Measurements from ENCODE around the gene KAZN. TPM values are rescaled to one million over a fixed set of nuclear protein-coding genes. Genes with fewer than 3 reads are reported as not detected.
A peak's percentile ranks its signal among the peaks of the same experiment; 100 is the strongest.

Gene KAZN
- total RNA-seq, 1 experiment from 2014 or later, result 2.7 TPM

DNA sequence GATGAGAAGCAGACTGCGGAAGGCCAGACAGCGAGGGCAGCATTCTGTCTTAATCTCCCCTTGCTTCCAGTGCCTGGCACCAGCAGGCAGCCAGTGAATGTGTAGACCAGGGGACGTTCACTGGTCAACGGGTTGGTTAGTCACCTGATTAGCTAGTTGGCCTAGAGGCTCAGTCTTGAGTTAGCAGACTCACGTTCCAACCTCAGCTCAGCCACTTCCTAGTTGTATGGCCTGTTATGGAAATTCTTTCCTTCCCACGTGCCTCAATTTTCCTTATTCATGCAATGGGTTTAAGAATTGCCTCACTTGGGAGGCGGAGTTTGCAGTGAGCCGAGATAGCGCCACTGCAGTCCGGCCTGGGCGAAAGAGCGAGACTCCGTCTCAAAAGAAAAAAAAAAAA lies 305.4 kb downstream of the KAZN start:
- no peak for DNase-seq (ENCODE audit: low read depth)

DNA sequence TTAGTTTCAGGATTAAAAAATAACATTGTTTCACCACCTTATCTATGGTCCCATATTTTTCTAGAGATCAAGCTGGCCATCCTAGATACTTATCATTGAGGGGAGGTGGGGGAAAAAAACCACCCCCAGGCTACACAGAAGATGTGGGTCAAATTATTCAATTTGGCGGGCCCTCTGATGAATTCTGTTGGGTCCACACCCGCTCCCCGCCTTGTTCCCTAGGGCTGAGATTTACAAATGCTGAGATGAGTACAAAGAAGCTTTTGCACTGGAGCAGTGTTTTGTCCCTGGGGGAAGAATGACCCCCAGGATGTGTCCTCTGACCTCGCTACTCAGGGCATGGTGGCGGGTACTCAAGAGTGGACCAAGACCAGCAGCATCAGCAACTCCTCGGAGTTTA lies 308.2 kb downstream of the KAZN start:
- no peak for DNase-seq (ENCODE audit: low read depth)

DNA sequence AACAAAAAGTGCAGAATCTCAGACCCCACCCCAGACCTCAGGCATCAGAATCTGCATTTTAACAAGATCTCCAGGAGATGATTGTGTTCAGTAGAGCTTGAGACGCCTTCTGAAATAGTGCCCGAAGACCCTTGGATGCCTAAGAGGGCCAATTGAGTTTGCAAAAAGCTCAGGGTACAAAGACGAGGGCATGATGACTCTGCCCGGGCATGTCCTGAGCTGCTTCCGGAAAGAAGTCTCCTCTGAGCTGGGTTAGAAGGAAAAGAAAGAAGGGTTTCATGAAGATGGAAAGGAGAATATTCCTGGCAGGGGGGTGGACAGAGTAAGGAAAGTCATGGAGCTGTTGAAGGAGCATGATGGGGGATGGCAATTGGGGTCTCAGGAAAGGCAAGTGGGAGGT lies 308.9 kb downstream of the KAZN start:
- no peak for DNase-seq (ENCODE audit: low read depth)

DNA sequence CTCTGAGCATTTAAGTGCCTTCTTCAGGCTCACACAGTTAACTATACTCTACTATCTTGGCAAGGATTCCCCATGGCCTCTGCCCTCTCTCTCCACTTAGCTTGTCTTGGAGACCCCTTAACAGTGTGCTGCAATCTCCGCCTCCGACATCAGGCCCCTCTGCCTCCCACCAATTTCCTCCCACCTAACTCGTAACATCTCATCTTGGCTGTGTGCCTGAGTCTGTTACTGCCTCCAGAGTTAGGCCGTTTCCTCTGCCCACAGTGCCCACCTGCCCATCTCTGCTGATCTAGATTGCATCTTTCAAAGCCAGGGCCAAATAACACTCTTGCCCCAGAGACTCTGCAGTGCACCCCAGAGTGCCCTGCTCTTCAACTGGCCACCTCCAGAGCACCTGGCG lies 310.8 kb downstream of the KAZN start:
- no peak for DNase-seq (ENCODE audit: low read depth)

DNA sequence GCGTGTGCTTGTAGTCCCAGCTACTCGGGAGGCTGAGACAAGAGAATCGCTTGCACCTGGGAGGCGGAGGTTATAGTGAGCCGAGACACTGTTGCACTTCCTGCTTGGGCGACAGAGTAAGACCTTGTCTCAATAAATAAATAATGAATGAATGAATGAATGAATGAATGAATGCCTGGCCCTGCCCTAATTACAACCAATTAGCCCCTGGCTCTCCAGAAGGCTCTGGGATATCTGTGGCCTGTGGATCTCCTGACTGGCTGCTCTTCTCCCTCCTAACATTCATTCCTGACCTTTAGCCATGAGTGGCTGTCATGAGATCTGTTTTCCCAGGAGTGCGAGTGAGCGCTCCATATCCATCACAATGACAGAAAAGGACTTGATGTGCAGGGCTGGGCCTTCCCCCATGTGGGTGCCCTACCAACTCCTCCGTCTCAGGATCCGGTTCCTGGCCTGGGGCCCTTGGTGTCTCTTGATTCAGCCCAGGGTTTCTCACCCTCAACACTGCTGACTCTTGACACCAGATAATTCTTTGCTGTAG lies 311.5 kb downstream of the KAZN start:
- no peak for DNase-seq (ENCODE audit: low read depth)

DNA sequence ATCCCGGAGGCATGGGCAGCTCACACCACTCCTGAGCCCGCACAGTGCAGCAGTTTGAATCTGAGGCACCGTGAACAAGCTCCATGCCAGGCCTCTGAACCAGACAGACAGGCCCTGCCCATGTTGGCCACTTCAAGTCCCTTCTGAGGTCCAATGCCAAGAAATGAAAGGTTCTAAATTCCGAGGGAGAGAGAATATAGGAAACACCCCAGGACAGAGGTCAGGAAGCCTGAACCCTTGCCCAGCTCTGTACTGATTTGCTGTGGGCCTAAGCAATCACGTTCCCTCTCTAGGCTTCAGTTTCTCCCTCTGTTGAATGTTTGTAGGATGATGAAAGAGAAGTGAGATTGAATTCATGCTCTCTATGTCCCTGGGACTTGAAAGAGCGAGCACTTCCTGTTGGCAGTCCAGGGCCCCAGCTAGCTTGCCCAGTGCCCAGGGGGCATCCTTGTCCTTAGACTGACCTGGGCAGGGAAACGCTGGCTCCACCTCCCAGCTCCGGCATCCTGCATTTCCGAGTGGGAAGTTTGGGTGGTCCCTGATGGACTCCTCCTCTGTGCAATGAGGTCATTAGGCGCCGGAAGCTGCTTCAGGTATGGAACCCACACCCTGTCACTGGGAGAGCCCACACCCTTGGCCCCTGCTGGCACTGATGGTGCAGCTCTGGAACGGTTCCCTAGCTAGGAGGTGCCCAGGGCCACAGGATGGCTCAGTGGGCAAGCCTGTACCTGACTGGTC lies 312.7 kb downstream of the KAZN start:
- no peak for DNase-seq (ENCODE audit: low read depth)

DNA sequence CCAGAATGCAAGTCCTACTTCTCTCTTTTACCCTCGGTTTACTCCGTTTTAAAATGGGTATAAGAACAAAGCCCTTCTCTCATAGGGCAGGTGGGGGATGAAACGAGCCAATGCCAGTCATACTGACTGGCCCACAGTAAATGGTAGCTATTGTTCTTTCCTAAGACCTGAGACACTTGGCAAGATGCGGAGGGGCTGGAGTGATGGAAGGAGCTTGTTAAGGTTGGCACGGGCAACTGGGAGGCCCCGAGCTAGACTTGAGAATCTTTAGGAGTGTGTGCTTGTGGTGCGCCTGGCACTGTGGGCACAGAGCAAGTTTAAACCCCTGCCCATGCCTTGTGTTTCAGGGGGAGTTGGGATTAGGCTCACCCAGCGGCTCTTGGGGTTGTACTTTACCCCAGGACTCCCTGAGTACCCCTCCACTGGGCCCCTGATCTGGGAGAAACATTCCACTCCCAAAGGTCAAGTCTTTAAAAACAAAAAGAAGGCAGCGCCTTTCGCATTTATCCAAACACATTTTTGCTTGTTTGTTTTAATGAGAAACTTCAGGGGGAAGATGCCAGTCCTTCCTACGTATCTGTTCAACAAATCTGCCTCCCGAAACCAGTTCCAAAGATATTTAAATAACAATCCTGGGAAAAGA lies 314.5 kb downstream of the KAZN start:
- no peak for DNase-seq (ENCODE audit: low read depth)

DNA sequence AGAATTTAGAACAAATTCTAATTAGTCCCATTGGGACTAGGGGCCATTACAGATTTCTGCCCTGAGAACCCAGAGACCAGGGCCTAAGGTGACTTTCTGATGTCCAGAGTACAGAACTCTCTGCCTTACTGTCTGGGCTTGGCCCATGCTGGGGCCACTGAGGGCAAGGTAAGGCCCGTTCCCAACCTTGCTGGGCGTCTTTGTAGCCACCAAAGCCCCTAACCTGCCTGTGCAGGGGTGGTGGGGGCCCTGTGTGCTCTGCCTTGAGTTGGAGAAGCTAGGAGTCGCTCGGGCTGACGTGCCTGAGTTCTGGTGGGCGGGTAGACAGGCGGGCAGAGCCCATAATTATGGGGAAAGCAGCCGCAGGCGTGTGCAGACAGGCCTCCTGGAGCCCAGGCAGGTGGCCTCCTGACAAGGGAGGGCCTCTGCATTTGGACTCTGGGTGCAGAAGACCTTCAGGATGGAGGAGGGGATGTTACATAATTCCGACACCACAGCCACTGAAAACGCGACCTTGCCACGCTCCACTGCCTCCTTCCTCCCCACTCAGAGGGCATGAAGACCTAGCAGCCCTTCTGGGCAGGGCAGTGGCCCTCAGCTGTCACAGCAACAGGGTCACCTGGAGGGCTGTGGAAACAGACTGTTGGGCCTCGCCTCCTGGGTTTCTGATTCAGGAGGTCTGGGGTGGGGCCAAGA lies 315.1 kb downstream of the KAZN start:
- DNase-seq (ENCODE audit: low read depth), result no peak

DNA sequence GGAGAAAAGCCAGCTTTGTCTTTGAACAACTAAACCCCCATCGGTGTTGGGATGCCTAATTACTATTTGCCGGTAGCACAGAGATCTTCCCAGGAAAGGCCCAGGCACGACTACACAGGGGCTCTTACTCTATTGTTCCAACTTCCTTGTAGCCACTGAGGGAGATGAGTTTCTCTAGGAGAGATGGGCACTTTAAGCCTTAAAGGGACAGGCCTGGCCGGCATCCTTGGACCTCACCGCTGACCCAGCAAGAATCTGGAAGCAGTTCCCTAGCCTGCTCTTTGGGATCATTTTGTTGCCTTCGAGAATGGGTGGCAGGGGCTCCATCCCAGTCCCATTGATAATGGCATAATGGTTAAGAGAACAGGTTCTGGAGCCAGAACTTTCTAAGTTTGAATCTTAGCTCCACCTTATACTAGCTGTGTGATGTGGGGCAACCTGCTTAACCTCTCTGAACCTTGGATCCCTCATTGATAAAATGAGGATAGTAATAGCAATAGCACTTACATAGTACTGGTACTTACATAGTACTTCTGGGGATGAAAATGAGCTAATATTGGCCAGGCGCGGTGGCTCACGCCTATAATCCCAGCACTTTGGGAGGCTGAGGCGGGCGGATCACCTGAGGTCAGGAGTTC lies 316.0 kb downstream of the KAZN start:
- no peak for DNase-seq (ENCODE audit: low read depth)

DNA sequence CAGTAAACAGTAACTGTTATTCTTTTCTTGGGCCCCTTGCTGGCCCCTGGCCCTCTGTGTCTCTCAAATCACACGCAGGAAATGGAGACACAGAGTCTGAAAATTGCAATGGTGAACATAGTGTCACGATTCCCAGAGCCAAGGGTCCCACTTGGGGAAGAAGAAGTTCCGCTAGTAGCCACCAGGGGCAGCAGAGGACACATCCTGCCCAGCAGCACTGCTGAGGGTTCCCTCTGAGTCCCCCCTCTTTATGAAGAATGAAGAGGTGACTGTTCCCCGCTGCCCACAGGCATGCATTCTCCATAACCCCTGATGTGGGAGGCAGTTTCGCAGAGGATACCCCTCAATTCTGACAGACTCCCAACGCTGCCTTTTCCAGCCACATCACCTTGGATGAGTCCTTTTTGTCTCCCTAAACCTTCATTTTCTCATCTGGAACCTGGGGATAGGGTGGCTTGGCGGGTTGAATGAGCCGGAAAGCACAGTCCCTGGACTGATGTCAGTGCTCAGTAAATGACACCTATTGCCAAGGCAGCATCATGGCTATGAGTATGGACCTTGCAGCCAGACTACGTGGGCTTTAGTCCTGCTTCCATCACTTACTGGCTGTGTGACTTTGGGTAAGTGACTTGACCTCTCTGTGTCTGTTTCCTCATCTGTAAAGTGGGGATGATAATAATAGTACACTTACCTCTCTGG lies 317.0 kb downstream of the KAZN start:
- DNase-seq (ENCODE audit: low read depth), result peak; percentile 36

DNA sequence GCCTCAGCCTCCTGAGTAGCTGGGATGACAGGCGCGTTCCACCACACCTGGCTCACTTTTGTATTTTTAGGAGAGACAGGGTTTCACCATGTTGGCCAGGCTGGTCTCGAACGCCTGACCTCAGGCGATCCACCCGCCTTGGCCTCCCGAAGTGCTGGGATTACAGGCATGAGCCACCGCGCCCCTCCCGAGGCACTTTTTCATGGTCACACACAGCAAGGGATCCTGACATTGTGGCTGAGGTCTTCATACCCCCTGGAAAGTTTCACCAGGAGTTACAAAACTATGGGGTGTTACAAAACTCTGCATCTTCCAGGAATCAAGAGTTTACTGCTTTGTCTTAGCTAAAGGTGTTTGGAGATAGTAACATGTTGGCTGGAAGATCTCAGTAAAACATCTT lies 320.8 kb downstream of the KAZN start:
- DNase-seq (ENCODE audit: low read depth), result no peak

DNA sequence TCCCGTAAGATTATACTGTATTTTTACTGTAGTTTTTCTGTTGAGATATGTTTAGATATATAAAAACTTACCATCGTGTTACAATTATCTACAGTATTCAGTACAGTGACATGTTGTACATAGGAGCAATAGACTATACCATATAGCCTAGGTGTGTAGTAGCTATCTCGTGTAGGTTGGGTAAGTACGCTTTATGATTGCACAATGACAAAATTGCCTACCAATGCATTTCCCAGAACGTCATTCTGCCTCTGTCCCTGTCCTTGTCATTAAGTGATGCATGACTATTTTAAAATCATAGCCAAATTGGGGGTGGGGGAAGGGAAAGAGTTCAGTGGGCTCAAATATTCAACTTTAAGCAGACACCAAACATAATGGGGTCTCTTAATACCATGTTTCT lies 321.3 kb downstream of the KAZN start:
- DNase-seq (ENCODE audit: low read depth), result no peak

DNA sequence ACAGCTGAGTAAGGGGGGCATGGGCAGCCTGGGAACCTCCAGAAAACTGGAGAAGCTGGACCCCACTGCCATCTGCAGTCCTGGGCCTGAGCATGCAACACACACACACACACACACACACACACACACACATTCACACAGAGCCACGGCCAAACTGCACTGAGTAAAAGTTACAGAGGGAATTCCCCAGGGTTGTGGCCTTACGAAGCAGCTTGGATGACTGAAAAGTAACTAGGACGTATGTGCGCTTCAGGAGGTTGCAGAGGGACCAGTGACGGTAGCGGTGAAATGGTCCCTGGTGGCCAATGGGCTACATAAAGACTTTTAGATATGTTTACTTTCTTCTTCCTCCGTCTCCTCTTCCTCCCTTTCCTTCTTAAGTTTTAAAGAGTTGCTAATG lies 322.6 kb downstream of the KAZN start:
- no peak for DNase-seq (ENCODE audit: low read depth)

DNA sequence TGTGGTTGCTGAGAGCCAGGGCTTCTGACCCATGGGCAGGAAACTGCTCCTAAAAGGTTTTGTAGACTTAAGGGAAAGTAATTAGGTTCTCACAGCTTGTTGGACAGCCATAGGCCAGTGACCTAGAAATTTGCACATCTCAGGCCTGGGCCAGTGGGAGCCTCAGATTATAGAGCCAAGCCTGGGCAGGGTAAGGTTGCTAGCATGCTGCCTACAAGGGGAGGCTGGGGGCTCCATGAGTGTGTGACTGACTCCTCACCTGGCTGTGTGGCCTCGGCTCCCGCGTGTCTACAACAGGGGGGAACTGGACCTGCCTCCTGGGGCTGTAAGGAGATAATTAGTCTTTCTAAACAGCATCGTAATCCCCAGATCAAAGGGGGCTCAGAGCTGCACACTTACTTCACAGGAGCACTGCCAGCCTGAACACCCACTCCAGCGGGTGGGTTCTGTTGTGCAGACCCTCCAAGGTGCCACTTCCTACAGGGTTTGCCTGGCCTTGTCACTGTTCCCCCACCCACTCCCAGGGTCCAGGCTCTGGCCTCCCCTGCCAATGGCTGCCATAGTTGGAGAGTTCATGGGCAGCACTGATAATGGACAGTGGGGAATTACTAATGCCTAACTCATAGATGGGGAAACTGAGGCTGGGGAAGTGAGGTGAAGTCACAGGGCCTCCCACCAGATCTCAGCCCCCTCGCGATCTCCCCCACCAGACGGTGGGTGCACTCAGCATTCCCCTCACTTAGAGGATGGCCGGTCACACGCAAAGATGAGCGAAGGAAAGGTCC lies 324.6 kb downstream of the KAZN start:
- DNase-seq (ENCODE audit: low read depth), result no peak

DNA sequence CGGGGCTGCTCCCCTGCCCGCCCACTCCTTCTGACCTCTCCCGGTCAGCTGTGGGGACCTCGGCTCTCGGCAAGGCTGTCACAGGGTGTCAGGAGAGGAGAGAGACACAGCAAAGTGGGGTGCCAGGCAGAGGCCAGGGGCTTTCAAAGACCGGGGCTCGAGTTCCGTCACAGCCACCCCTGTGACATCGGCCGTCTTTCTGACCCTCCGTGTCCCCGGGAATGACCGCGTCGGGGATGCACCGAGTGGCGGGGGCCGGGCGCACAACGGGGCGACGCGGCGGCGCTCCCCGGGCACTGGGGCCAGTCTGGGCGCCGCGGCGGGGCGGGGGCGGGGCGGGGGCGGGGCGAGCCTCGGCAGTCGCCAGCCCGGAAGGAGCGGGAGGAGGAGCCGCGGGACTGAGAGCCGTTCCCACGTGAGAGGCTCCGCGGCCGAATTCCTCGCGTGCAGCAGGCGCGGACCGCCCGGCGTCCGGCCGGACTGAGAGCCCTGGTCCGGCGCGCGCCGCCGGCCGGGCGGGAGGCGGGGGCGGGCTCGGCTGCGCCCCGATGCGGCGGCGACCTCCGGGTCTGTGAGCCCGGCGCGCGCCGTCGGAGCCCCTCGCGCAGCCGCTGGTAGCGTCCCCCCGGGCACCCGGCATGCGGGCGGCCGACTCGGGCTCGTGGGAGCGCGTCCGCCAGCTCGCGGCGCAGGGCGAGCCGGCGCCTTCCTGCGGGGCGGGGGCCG lies 325.4 kb downstream of the KAZN start:
- DNase-seq (ENCODE audit: low read depth), result no peak

DNA sequence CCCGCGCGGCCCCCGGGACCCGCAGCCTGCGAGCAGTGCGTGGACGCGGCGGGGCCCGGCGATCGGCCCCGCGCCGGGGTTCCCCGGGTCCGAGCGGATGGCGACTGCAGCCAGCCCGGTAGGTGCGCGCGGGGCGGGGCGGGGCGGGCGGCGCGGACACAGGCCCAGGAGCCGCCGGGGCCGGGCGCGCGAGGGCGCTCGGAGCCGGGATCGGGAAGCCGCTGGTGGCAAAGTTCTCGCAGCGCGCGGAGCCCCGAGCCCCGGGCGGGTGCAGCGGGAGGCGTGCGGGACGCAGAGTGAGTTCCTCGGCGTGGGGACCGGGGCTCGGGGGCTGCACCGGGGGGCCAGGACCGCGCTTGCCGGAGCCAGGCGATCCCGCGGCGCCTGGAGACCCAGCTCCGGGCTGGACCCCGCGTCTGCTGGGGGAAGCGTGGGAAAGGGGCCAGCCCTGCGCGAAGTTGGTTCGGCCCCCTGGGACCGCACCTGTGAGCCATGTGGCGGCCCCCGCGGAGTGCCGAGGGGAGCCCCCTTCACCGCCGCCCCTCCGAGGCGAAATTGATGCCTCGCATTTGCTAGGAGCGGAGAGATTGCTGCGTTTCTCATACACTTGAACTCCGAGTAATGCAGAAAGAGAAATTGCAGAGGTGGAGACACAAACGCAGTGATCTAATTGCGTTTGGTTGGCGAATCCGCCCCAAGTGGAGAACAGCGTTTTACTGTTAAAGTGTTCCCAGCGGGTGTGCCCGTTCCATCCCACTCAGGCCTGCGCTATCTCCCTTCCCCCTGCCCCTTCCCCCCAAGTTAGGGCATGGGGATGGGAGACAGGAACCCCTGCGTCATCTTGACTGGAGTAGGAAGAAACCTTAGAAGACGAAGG lies 326.2 kb downstream of the KAZN start:
- peak; percentile 38 for DNase-seq (ENCODE audit: low read depth)

DNA sequence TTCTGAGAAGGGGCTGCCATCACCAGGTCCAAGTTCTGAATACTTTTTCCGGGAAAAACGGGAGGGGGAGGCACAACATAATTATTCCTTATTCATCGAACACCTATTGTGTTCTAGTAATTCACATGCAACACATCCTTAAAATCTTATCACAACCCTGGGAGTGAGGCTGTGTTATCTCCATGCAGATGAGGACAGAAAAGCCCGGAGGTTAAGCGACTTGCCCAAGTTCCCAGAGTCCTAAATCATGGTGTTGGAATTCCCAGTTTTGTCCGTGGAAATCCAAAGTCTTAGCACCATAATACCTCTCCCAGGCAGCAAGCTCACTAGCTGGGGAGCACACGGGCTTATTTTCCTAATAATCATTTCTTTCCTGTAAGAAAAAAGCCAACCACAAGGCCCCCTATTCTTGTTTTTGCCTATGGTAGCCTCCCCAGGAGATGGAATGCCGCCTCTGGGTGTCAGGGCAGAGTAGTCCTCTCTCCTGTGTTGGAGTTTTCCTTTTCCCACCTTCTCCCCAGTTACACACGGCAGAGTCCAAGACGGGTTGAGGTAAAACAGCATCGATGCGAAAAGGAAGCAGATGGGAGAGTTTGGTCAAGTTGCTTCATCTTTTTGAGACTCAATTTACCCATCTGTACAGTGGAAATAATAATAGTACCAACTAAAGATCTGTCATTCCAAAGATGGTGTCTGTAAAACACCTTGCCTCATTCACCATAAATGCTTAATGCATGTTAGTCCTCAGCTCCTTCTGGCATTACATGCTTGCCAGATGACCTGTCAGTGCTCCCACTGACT lies 327.1 kb downstream of the KAZN start:
- DNase-seq (ENCODE audit: low read depth), result no peak

DNA sequence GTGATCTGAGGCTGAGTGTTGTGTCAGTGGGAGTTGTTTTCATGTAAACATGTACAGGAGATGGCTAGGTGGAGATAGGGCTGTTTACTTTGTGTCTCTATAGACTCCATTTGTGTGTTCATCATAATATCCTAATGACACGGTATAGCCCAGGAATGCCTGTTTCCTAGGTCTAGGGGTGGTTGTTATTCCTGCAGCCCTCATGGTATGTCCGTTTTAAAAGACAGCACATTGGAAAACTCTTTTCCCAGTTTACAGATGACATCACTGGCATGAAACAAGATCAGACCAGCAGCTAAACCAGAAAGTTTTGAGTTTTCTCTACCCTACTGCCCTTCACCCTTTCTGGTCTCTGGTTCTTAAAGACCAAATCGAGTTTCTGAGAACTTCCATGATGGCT lies 327.7 kb downstream of the KAZN start:
- DNase-seq (ENCODE audit: low read depth), result no peak
